NB4 (cell line): ENCODE measurements around the gene PTGER4.
"Not testable (repeated sequence)": the region's sequence is repeated elsewhere in the genome, so short reads cannot be mapped to it uniquely, and the experiment has no call there.

Source experiments
- DNase-seq: peaks from one replicate; pipeline ENCODE4 v3.0.0; 2010; ENCODE audit warnings: low read depth
- H3K4me3 ChIP-seq: one replicate; pipeline ENCODE4 v1.5.1; 2011; ENCODE audit warnings: mild to moderate bottlenecking, low read depth, low read length, moderate library complexity
- CTCF ChIP-seq: IDR thresholded peaks from one replicate; pipeline ENCODE4 v1.5.1; 2012; ENCODE audit warnings: low read depth, low read length
- MAX ChIP-seq: IDR thresholded peaks from 2 replicates; pipeline ENCODE4 v1.6.1; 2011; ENCODE audit warnings: low read depth, low read length
- MYC ChIP-seq: IDR thresholded peaks from 2 replicates; pipeline ENCODE4 v1.6.1; 2011; ENCODE audit warnings: low read depth, low read length
- POLR2A ChIP-seq: IDR thresholded peaks from 2 replicates; pipeline ENCODE4 v1.6.1; 2011; ENCODE audit warnings: mild to moderate bottlenecking; ENCODE audit not compliant: insufficient read length; ENCODE audit errors: extremely low read depth

The PTGER4 gene

GRCh38 chr5:40655138-40655537 is 24.6 kb upstream of the PTGER4 start:
- no peak overlapping the region for H3K4me3 ChIP-seq
- no peak for TF ChIP-seq POLR2A
- TF ChIP-seq MYC, result no peak
- DNase-seq, result no peak

- not testable (repeated sequence) for H3K4me3 ChIP-seq, DNase-seq
Observed at GRCh38 chr5:40656091-40656490, 23.6 kb upstream of the PTGER4 start.

- no peak overlapping the region for H3K4me3 ChIP-seq
- DNase-seq, result no peak
- TF ChIP-seq MYC, result no peak
- no peak for TF ChIP-seq CTCF
- TF ChIP-seq MAX, result no peak
- no peak for TF ChIP-seq POLR2A
Observed at GRCh38 chr5:40656766-40657165, 22.9 kb upstream of the PTGER4 start.

GRCh38 chr5:40660751-40661150 is 19.0 kb upstream of the PTGER4 start:
- no peak for DNase-seq
- TF ChIP-seq MAX (no peak), POLR2A (no peak), CTCF (no peak), MYC (no peak)
- H3K4me3 ChIP-seq, result no peak overlapping the region

GRCh38 chr5:40665635-40666298 is 13.9 kb upstream of the PTGER4 start:
- H3K4me3 ChIP-seq, result no peak overlapping the region
- no peak for TF ChIP-seq POLR2A
- DNase-seq, result no peak

GRCh38 chr5:40666657-40667056 is 13.1 kb upstream of the PTGER4 start:
- DNase-seq, result no peak
- no peak overlapping the region for H3K4me3 ChIP-seq
- no peak for TF ChIP-seq MYC
- no peak for TF ChIP-seq MAX
- TF ChIP-seq CTCF, result no peak
- no peak for TF ChIP-seq POLR2A

- H3K4me3 ChIP-seq, result no peak overlapping the region
- TF ChIP-seq POLR2A, result no peak
- TF ChIP-seq MAX, result no peak
- no peak for TF ChIP-seq CTCF
- no peak for TF ChIP-seq MYC
- no peak for DNase-seq
Observed at GRCh38 chr5:40667161-40667663, 12.5 kb upstream of the PTGER4 start.
